ENCODE data around the gene HOXB8.

Gene HOXB8

DNA sequence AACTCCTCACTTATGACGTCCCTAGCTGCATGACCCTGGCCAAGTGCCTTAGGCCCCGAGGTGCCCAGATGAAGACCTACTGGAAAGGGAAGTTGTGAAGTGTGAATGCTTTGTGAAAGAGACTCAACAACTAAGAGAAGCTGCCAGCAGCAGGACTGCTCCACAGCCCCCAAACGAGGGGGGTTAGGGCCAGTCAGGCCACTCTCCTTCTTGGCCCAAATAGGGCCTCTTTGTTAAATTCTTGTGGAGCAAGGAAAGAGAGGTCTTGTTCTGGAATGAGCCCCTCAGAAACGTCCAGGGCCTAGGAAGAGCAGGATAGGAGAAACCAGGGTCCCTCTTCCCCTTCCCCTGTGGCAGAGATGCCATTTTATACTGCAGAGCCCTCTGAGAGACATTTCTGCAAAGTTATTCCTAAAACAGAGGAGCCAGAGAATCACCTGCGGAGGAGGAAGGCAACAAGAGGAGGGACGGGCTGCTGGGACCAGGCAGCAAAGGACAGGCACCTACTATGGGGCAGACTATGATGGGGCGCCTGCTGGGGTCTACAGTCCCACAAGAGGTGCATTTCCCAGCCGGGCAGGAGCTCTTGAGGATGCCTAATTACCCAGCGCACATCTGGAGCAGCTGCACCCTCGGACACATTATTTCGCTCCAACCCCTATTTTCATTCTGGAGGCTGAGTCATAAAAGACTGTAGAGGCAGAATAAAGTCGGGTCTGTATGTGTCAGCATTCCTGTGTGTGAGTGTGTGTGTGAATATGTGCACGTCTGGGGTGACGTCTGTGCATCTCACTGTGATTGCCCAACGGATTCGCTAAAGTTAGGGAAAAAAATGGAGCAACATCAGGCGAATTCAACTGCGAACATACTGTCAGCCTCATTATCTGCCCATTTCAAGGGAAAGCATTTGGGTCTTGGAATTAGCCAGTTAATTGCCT lies 22.5 kb upstream of the HOXB8 start:
- no peak for DNase-seq (ENCODE audit: low read depth in 3 of 3)

DNA sequence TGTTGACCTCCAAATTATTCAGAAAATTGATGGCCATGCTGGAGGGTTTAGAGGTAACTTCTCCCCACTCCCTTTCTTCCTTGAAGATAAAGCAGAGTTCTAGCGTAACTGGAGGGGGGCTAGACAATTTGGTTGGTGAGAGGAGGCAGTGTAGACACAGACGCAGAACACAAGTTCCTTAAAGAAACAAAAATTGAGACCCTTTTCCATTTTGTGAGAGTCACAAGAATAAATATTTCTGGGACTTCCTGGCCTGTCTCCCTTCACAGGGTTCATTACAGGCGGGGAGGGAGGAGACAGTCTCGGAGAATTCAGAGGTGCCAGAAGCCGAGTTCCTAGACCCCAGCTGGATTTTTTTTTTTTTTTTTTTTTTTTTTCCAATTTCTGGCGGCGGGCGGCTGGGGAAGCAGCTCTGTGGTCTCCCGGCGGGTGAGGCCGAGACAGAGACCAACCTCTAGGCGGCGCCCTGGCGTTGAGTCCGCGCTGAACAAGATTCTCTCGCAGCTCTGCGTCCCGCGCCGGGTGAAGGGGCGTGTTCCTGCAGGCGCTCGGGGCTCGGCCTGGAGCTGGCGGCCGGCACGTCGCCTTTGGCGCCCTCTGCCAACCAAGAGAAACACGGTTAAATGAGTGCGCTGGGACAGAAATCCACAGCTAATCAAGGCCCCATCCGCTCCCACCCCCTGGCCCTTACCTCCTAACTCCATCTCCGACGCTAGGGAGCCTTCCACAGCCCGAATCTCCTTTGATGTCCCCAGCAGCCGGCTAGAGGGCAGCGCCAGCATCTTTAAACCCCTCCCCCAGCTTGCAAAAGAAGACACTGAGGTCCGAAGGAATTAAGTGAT lies 21.3 kb upstream of the HOXB8 start:
- DNase-seq (ENCODE audit: low read depth in 3 of 3), result peak in 2 of 3 experiments; percentile 51 to 82

DNA sequence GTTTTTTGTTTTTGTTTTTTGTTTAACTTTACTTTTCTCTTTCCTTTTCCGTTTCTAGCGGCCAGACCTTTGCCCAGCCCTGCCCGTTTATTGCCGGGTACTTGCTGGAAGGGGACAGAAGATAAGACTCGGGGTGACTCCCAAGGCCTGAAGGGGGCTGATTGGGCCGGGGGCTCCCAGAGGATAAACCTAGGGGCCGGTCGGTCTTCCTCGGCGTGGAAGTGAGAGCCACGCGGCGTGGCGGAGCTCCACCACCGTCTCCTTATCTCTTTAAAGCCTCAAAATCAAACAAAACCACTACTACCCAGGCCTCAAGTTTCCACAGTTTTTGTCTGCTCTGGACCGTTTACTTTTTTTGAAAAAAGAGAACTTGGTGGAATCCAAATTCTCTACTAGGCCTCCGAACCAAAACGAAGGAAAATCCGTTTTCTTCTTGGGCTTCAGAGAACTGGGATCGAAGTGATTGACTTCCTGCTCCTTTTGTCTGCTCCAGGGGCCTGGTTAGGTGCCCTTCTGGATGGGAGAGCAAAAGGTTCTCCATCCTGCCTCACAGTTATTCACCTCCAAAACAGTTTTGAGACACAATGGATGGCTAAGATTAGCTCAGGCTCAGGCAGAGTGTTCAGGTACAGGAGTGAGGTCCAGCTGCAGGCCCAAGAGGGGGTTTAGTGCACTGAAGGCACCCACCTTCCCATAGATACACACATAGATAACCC lies 19.6 kb upstream of the HOXB8 start:
- no peak for DNase-seq (ENCODE audit: low read depth in 3 of 3)

DNA sequence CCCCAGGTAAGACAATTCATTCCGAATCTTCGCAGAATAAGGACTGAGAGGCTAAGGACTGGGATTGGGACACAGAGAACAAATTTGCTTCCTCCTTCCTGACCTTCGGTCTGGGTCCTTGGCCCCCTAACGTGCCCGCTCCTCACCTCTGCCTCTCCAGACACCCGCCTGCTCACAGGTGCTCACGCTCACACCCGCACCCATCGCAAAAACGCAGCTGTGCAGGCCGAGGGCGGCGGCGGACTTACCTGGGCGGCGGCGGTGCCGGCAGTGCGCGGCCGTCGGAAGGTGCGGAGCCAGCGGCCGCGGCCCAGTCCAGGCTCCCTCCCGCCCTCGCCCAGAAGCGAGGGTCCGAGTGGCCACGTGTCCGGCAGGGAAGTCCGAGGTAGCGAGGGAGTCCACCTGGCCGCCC lies 18.2 kb upstream of the HOXB8 start:
- no peak for DNase-seq (ENCODE audit: low read depth in 3 of 3)

DNA sequence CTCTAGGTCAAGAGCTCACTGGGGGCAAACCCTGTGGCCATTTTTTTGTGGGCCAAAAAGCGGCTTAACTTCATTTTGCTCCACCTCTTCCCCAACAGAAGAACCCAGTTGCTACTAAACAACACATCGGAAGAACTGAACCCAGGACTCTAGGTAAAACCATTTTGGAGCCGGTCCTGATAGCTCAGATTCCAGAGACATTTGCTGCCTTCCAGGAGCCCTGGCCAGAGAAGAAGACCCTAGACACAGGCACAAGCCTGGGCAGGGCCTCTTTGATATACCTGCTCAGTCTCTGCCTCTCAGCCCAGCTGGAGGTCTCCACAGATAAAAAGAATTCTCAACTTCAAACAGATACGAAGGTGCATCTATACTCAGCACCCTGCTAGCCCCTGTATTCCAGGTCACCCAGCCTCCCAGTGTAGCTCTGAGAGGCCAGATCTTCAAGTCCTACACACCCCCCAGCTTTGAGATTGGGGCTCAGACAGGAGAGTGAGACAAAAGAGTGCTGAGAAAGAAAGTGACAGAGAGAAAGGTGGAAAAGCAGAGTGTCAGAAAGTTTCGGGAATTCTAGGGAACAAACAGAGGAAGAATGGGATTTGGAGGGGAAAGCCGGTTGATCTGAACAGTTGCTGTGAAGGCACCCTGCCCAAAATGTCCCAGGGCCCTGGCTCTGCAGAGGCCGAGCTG lies 17.6 kb upstream of the HOXB8 start:
- no peak for DNase-seq (ENCODE audit: low read depth in 3 of 3)

DNA sequence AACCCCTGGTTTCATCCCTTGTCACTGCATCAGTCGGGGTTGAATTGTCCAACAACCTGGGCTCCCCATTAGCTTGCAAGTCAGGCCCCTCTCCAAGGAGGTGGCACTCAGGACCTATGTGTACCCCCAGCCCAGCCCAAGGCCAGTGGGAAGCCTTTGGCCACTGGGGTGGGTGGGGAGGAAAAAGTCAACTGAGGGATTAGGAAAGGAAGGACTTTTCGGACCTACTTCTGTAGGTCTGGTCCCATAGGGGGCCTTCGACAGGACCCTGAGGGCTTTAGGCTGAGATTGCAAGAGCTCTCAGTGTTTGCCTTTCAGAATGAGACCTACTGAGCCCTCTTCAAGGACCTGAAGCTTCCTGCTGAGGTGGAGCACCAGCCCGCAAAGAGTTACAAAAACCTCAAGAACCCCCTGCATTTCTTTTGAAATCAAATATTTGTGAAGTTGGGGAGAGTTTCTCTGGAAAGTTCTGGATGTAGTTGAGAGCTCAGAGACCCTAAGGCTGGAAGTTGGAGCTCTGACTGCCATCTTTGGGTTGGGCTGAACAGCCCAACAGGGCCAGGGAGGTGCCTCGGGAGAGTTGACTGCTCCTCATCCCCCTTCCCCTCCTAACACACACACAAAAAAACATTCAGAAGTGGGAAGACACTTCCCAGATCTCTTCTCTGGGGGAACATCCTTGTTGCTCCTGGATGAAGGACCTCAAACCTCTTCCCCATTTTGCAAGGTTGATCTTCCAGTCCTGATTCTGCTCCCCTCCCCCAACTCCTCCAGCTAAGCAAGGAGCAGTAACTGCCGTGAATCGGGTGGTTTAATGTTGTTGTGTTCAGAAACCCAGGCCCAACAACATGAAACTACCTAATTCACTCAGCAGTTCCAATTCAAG lies 16.8 kb upstream of the HOXB8 start:
- no peak for DNase-seq (ENCODE audit: low read depth in 3 of 3)

DNA sequence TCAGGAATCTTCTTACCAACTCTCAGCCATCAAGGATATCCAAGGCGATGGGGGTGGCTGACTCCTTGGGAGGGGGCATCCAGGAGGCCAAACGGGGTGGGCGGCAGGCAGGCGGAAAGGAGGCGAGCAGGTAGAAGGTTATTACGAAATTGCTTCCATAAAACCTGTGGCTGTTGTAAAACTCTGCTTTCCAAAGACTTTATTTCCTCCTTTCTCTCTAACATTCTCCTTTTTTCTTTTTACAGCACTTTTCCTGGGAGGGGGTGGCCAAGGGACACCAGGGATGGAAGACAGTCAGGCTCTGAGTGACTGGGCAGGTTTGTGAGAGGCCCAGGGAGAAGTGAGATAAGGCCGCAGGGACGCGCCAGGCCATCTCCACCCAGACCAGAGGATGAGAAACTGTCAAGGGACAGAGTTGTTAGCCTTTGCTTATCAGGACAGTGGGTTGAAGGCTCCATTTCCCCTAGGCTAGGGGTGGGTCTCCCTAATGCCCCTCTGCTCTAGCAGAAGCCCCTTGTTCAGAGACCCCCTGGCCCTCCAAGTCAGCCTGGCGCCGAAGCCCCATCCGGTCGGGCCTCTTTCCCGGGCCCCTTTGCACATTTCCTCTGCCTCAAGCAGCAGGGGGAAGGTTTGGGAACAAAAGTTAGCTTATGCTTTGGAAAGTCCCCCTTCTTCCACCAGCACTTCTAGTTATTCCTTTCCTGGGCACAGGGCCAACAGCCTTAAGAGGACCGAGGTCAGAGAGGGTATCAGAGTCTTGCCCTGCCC lies 16.0 kb upstream of the HOXB8 start:
- DNase-seq (ENCODE audit: low read depth in 3 of 3), result no peak

DNA sequence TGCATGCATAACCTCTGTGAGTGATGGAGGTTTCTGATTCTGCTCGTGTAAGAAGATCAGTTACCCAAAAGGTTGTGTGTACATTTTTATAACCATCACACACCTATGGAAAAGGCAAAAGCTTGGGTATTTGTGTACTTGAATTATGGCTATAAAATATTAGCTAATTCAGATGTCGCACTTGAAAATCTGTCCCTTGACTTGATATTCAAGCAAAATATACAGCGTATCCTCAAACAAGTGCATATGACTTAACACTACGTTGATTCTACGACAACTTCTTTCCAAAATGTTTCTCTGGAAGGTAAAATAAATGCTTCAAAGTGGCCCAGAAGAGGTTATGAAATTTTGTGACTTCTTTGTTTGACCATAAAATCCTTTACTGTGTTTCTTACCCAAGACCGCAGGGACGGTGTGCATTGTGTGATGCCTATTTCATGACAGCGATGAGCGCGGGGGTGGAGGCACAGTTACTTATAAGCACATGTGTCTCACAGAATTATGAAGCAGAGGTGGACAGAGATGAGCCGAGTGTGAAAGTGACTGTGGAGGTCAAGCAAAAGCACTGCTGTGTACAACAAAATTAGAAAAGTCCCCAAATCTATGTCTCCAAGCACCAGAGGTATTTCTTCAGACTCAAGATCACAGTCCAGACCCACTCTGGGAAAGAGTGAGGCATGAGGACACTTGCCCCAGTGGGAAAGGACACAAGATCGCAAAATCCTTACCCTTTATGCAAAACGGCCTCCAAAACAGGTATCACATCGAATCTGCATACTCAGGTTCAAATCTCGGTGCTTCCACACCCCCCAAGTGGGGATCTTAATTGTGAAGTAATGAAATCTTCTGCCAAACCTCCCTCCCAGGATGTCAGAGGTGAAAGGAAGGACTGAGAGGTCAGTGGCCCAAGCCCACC lies 15.2 kb upstream of the HOXB8 start:
- DNase-seq (ENCODE audit: low read depth in 3 of 3), result no peak

DNA sequence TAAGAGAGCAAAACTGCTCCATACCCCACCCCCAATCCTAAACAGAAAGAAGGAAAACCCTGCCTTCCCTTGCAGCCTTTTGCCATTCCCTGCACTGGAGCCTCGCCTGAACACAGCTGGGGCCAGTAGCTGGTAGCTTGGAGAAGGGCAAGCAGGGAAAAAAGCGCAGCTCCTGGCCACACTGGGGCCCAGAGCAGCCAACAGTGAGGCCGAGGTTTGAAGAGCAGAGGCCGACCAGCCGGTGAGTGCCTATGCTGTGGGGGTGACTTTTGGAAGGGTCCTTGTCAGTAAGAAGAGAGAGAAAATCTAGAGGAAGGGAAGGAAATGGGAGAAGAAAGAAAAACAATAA lies 14.3 kb upstream of the HOXB8 start:
- no peak for DNase-seq (ENCODE audit: low read depth in 3 of 3)

DNA sequence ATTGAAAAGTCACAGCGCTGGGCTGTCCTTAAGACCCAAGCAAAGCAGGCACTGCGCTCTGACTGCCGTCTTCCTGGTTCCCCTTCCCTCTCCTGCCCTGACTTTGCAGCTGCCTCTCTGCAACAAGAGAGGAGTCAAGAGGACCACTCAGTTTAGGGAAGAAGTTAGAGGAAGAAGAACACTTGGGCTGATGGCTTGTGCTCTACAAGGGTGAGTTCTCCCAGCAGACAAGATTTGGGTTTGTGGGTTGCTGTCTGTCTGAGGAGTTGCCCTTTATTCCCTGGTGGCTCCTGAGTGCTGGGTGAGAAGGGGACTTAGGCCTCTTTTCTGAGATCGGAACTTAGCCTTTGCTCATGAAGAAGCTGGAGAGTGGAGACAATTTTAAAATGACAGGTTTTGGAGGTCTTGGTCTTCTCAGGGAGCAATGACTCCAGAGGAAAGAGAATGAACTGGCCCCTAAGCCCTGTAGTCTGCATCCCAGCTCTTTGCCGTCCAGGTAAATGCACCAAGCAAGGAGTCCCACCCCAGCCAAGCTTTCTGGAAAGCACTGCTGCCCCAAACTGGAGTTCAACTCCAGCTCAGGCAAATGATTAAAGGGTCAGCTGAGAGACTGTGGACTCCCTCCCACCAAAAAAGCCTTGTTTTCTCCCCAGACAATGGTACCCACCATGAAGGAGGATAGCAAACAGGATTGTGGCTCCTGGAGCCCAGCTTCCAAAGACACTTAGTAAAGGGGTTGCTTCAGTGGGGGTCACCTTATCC lies 13.7 kb upstream of the HOXB8 start:
- no peak for DNase-seq (ENCODE audit: low read depth in 3 of 3)

DNA sequence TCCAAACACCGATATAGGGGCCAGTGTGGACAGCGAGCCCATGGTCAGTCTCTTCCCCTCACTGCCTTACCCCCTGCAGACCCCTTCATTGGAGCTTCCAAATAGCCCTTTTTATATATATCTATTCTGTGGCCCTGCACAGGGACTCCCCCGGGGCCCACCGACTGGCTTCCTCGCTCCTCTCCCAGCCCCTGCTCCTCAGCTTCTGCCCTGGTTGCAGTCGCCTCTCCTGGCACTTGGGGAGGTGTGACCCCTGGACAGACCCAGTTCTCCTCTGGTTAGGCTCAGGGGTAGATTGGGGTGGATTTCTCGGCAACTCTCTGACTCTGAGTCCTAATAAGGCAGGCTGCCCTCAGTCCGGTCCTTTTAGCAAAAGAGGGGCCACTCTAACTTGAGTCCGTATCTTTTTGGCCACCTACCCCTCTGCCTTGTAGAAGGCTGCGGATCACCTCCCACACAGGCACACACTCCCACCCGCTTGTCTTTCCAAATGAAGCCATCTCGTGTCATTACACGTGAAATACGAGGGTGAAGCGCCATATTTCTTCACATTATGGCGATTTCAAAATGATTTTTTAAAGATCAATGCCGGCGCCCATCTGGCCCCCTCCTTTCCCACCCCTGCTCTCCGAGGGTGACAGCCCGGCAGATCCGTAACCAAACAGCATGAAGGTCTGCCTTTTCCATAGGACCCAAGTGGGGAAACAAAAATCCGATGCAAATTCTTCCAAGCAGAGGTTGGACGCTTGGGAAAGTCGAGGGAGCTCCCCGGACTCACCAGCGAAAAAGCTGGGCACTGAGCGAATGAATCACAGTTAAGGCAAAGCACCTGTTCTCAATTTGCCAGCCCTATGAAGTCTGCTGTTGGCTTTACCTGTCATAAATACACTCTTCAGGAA lies 12.8 kb upstream of the HOXB8 start:
- DNase-seq (ENCODE audit: low read depth in 3 of 3), result no peak

DNA sequence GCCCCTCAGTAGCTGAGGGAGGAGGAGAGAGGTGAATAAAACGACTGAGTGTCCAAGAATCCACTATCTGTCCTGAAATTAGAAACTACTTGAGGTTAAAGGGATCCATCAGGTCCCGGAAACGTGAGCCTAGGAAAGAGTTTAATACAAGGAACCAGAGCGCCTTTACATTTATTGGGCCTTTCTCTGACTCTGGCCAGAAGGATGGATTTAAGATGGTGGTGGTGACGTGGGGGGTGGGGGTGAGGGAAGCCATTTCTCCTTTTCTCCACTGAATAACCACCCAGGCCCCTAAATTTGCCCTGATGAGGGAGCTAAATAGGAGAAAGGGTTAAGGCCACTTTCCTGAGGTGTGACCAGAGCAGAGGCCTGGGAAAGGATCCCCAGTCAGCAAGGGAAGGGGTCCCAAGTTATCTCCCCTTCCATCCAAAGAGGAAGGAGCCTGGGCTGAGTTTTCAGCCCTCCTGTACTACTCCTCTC lies 12.1 kb upstream of the HOXB8 start:
- DNase-seq (ENCODE audit: low read depth in 3 of 3), result no peak

DNA sequence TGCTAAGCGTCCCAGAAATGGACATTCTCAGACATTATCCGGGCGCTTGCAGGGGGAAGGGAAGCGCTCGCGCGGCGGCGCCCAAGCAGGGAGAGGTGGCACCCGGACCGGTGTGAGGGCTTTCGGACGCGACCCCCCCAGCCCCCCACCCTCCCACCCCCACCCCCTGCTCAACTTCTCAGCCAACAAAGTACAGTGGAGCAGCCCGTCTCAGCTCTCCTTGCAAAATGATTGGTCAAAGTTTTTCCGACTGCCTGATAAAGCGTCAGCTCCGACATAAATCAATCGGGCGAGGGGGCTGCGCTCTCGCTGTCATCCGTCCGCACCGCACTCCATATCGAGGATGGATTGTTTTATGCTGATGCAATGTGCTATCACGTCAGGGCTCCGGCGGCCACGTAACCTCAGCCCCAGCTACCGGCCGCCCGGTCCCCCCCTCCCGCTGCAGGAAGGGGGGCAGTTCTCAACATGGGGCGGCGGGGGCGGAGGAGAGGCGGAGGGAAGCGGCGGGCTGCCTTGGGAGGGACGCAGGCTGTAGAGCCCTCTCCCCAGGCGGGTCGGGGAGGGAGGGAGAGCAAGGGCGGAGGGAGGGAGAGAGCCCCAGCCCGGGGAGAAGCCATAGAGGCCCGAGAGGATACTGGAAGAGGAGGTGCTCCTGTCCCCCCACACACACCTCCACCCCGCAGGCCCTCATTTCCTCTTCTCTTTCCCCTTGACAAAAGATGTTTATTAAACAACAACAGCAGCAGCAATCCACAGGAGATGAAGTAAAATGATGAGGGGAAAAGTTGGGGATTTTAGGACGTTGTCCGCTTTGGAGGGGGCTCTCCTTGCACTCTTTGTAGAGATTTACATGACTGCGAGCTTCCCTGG lies 11.4 kb upstream of the HOXB8 start, which contains the start of gene HOXB9:
HOXB9 (minus strand) TSS at position 114 of the 873 bp plus-strand sequence; CDS start at position 25, 89 bp downstream.
- DNase-seq (ENCODE audit: low read depth in 3 of 3), result peak in 2 of 3 experiments; percentile 21 to 40

DNA sequence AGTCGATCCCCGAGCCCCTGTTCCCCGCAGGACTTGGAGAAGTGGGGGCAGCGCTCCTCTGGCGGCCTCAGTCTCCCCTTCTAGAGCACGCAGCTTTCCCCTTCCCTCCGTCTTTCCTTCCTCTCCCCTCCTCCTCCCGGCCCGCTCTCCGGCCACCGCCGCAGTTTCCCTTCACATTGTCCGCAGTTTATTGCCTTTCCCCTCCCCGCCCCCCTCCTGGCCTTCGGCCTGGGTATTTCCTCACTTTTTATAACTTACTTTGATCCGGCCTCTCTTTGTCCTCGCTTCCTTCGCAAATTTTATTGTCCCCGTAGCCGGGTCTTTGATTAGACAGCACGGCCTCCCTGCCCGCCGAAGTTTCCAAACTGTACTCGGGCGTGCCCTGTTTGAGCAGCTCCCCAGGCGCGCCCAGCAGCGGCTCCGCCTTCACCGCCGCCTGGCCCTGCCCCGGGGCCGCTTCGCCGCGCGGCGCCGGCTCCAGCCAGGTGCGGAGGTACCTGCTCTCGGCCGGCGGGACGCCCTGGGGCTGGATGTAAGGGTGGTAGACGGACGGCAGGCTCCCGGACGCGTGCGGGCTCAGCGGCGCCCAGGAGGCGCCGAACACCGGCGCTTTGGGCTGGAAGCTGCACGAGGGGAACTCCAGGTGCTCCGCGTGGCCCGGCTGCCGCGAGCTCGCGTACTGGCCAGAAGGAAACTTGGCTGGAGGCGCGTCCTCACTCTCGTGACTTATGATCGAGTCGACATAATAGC lies 10.6 kb upstream of the HOXB8 start:
- DNase-seq (ENCODE audit: low read depth in 3 of 3), result peak in 1 of 3 experiments; percentile 44

All from stimulated activated CD4-positive, alpha-beta T cell treated with anti-CD3 and anti-CD28 coated beads, TNF-alpha, amount 100 ng/mL, for 24 hours (primary cell).